GM19328 (cell line): ENCODE results near the gene FGFR3.

Source experiments
- ATAC-seq: cut with Tn5 transposase; IDR thresholded peaks from one replicate; pipeline ENCODE4 v1.9.1; 2021; ENCODE audit warnings: mild to moderate bottlenecking, moderate library complexity; ENCODE audit not compliant: unreplicated experiment

Gene FGFR3

GRCh38 chr4:1801286-1801958 is 8.3 kb downstream of the FGFR3 start:
- ATAC-seq: no peak

- no peak for ATAC-seq
Measured at GRCh38 chr4:1802151-1802715, 9.1 kb downstream of the FGFR3 start.

- ATAC-seq: no peak
Measured at GRCh38 chr4:1802720-1803522, 9.8 kb downstream of the FGFR3 start.

- no peak for ATAC-seq
Measured at GRCh38 chr4:1803523-1804423, 10.7 kb downstream of the FGFR3 start.

DNA sequence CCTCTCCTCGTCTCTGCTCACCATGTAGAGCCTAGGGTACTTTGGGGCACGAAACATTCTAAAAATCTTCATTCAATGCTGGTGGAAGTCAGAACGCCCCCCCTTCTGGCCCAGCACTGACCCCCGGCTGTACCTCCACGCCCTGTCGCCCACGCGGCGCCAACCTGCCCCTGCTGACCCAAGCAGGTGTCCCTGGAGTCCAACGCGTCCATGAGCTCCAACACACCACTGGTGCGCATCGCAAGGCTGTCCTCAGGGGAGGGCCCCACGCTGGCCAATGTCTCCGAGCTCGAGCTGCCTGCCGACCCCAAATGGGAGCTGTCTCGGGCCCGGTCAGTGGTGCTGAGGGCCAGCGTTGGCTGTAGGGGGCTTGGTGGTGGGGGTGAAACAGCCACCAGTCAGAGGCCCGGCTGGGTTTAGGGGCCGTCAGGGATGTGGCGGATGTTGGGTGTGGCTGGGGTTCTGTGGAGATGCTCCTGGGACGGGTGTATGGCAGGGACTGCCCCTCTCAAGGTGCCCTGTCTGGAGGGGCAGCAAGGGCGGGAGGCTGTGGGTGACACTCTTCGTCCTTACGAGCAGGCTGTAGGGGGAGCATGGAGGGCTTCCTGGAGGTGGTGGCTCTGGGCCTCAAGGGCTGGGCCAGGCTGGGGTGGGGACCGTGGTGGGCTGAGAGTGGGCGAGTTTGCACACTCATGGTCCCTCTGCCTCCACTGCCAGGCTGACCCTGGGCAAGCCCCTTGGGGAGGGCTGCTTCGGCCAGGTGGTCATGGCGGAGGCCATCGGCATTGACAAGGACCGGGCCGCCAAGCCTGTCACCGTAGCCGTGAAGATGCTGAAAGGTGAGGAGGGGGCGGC is 11.8 kb downstream of the FGFR3 start:
- no peak for ATAC-seq

DNA sequence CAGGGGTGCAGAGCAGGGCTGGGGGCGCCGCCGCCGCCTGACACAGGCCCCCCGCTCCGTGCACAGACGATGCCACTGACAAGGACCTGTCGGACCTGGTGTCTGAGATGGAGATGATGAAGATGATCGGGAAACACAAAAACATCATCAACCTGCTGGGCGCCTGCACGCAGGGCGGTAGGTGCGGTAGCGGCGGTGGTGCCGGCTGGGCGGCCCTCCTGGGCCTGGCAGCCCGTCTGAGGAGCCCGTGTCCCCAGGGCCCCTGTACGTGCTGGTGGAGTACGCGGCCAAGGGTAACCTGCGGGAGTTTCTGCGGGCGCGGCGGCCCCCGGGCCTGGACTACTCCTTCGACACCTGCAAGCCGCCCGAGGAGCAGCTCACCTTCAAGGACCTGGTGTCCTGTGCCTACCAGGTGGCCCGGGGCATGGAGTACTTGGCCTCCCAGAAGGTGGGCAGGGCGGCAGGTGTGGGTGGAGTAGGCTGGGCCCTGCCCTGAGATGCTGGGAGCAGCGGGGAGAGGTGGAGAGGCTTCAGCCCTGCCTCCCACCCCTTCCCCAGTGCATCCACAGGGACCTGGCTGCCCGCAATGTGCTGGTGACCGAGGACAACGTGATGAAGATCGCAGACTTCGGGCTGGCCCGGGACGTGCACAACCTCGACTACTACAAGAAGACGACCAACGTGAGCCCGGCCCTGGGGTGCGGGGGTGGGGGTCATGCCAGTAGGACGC is 12.6 kb downstream of the FGFR3 start:
- ATAC-seq: no peak

GRCh38 chr4:1806223-1806564 is 13.1 kb downstream of the FGFR3 start:
- ATAC-seq: no peak

DNA sequence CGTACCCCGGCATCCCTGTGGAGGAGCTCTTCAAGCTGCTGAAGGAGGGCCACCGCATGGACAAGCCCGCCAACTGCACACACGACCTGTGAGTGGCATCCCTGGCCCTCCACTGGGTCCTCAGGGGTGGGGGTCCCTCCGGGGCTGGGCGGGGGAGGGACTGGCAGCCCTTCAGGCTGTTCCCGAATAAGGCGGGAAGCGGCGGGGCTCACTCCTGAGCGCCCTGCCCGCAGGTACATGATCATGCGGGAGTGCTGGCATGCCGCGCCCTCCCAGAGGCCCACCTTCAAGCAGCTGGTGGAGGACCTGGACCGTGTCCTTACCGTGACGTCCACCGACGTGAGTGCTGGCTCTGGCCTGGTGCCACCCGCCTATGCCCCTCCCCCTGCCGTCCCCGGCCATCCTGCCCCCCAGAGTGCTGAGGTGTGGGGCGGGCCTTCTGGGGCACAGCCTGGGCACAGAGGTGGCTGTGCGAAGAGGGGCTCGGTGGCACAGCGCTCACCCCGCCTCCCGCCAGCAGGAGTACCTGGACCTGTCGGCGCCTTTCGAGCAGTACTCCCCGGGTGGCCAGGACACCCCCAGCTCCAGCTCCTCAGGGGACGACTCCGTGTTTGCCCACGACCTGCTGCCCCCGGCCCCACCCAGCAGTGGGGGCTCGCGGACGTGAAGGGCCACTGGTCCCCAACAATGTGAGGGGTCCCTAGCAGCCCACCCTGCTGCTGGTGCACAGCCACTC is 13.7 kb downstream of the FGFR3 start:
- no peak for ATAC-seq

GRCh38 chr4:1807332-1807777 is 14.3 kb downstream of the FGFR3 start:
- ATAC-seq: no peak

GRCh38 chr4:1808396-1808795 is 15.3 kb downstream of the FGFR3 start:
- ATAC-seq: no peak

DNA sequence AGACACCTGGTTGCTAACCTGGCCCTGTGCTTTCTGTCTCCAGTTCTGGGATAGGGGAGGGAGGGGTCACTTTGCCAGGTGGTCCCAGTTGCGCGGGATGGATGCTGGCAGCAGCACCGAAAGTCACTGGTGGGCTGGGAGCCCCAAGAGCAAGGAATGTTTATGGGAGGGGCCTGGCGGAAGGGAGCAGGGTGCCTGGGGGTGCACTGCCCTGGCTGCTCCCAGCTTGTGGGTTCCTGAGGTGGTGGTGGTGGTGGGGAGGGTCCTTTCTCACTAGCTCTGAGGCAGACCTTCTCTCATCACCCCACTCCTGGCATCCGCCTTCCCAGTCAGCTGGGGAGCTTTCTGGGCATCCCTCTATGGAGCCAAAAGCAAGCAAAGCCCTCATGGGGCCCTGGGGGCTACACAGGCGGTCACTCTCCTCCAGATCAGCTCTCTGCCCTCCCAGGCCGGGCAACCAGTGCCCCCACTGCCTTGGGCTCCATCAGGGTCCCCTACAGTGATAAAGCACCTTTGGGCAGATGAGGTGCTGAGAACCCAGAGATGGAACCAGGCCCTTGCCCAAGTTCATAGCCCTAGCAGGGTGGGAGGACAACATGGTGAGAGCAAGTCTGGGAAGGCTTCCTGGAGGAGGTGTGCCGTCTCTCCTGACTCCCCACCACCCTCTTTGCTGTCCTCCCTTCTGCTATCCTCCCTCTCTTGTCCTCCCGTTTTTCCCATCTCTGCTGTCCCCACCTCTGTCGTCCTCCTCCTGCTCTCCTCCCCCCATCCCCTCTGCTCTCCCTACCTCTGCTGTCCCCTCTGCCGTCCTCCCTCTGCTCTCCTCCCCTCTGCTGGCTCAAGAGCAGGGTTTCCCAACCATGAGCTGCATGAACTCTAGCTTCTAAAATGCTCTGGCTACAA is 16.0 kb downstream of the FGFR3 start:
- no peak for ATAC-seq

DNA sequence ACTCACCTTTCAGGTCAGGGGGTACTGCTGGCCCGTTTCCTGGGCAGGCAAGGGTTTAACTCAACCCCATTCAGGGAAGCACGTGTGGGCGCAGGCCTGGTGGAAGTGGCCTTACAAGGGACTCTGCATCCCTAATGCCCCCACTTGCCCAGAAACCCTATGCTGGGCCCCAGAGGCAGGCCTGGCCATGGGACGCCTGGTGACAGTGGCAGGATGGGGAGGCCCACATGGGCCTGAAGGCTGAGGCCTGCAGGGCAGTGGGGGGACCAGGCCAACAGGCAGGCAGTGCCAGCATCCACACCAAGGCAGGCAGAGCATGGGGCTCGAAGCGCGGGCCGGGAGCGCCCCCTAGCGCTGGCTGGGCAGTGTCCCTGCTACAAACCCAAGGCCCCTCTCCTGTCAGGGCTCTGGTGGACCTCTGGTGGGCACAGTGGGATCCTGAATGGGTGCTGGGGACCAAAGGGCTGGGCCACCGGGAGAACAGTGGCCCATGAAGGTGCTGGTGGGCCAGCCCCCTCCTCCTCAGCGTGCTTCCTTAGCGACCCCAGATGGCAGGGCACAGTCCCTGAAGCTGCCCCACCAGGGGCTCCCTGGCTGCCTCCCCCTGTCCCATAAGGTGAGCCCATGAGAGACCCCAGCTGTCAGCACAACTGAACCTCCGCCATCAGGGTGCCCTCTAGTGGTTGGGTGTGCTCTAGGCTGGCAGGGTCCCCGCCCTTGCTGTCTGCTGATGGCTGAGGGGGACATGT is 16.8 kb downstream of the FGFR3 start:
- no peak for ATAC-seq

DNA sequence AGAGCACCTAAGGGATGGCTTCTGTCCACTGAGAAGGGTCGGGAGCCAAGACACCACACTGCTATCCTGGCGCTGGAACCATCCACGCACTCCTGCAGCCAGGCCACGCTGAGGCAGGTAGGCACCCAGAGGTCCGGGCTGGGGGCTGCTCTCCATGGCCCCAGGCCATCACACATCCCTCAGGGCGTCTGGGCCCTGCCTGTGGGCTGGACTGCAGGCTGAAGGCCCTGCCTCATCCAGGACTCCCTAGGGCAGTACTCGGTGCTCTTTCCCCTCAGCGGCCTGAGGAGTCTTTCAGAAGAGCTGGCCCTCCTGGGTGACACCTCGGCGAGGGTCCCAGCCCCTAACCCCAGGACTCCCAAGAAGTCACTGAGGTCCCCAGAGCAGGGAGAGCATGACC is 17.7 kb downstream of the FGFR3 start:
- ATAC-seq: no peak

DNA sequence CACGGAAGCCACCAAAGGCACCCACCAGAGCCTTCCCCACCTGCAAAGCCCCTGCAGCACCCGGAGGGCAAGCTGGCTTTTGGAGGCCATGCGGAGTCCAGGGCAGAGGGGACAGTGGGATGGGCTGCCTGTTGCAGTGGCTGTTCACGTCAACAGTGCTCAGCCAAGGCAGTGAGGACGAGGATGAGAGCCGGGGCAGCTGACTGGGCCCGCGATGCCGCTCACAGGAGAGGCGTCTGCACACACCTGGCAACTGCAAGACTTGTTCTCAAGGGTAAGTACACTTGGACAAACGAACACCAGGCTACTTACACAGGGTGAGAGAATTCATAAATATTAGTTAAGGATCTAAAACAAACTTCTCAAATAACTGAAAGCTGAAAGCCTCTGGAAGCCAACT is 19.6 kb downstream of the FGFR3 start:
- ATAC-seq: no peak

- ATAC-seq: no peak
Measured at GRCh38 chr4:1813231-1813630, 20.1 kb downstream of the FGFR3 start.

DNA sequence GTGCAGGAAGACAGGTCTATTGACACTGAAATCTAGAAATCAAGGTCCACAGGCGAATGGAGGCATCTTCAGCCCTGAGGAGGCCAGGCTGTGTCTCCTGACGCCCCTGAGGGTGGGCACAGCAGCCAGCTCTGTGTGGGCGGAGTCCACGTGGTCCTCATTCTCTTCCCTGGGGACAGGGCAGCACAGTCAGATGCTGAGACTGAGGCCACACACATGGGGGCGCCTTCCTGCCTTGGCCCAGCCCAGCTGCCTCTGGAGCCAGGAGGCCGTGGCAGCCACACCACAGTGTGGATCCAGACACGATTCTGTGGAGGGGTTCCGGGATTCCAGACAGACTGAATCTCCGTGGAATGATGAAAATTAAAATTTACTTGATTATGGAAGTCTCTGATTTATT is 20.8 kb downstream of the FGFR3 start:
- ATAC-seq: no peak

DNA sequence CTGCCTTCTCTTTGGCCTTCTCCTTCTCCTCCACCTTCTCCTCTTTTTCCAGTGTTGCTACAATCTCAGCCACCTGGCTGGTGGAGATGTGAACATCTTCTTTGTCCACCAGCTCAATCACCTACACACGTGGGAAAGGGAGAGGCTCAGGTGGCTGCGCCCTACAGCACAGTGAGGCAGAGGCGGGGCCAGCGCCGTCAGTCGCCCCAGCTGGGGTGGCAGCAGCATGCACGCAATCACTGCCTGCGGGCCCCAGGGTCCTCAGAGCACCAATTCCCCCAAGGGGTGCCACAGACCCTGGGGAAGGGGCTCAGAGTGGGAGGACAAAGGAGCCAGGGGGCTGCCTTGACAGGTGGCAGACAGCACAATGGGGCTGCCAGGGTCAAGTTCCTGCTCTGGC is 21.4 kb downstream of the FGFR3 start:
- ATAC-seq: no peak
